Astrocyte (in vitro differentiated cells and primary cell): Measurements from ENCODE around the gene MLLT10. TPM values are rescaled to one million over a fixed set of nuclear protein-coding genes. Genes with fewer than 3 reads are reported as not detected.

ENCODE experiments used
- DNase-seq: peaks from one replicate; pipeline ENCODE4 v3.0.0-alpha.2; 2010; ENCODE audit warnings: low read depth
- FAIRE-seq: peaks from 2 replicates; lab custom pipeline; 2011; peaks lifted over from hg19 to GRCh38; lab: Jason Lieb, UNC
- H2AFZ ChIP-seq: 2 replicates; pipeline ENCODE4 v1.6.0; 2012; ENCODE audit warnings: low read depth, low read length, inconsistent platforms
- H3K27ac ChIP-seq: 2 replicates; pipeline ENCODE4 v1.5.1; 2011; ENCODE audit warnings: low read depth, low read length, inconsistent platforms
- H3K27me3 ChIP-seq: 2 replicates; pipeline ENCODE4 v1.6.0; 2011; ENCODE audit warnings: low read length, inconsistent platforms; ENCODE audit not compliant: insufficient read depth
- H3K36me3 ChIP-seq: 2 replicates; pipeline ENCODE4 v1.5.1; 2011; ENCODE audit warnings: low read length, inconsistent platforms; ENCODE audit not compliant: insufficient read depth
- H3K4me1 ChIP-seq: 2 replicates; pipeline ENCODE4 v1.5.1; 2011; ENCODE audit warnings: low read length, inconsistent platforms; ENCODE audit not compliant: insufficient read depth
- H3K4me2 ChIP-seq: 2 replicates; pipeline ENCODE4 v1.6.0; 2012; ENCODE audit warnings: low read length, inconsistent platforms
- H3K4me3 ChIP-seq: 2 replicates; pipeline ENCODE4 v1.5.1; 2011; ENCODE audit warnings: low read depth, mild to moderate bottlenecking, low read length, inconsistent platforms; ENCODE audit not compliant: insufficient read depth
- H3K79me2 ChIP-seq: 2 replicates; pipeline ENCODE4 v1.6.0; 2012; ENCODE audit warnings: mild to moderate bottlenecking, low read length, inconsistent platforms; ENCODE audit not compliant: insufficient read depth
- H3K9ac ChIP-seq: 2 replicates; pipeline ENCODE4 v1.6.0; 2012; ENCODE audit warnings: mild to moderate bottlenecking, low read length, inconsistent platforms
- H3K9me3 ChIP-seq: 2 replicates; pipeline ENCODE4 v1.5.1; 2012; ENCODE audit warnings: low read depth, mild to moderate bottlenecking, low read length, inconsistent platforms; ENCODE audit not compliant: insufficient read depth
- H4K20me1 ChIP-seq: 2 replicates; pipeline ENCODE4 v1.6.0; 2012; ENCODE audit warnings: low read length, inconsistent platforms; ENCODE audit not compliant: insufficient read depth
- H3K27ac Mint-ChIP-seq: one replicate; pipeline ENCODE4 v1.8.0; 2021; ENCODE audit warnings: mild to moderate bottlenecking, mixed read lengths; ENCODE audit not compliant: unreplicated experiment
- H3K27me3 Mint-ChIP-seq: one replicate; pipeline ENCODE4 v1.8.0; 2021; ENCODE audit warnings: low read depth, mixed read lengths; ENCODE audit not compliant: unreplicated experiment
- H3K36me3 Mint-ChIP-seq: one replicate; pipeline ENCODE4 v1.8.0; 2021; ENCODE audit warnings: low read depth, mixed read lengths; ENCODE audit not compliant: unreplicated experiment
- H3K4me1 Mint-ChIP-seq: one replicate; pipeline ENCODE4 v1.8.0; 2021; ENCODE audit warnings: low read depth, mixed read lengths; ENCODE audit not compliant: unreplicated experiment
- H3K4me3 Mint-ChIP-seq: one replicate; pipeline ENCODE4 v1.8.0; 2021; ENCODE audit warnings: mild to moderate bottlenecking, moderate library complexity, mixed read lengths; ENCODE audit not compliant: unreplicated experiment
- H3K9me3 Mint-ChIP-seq: one replicate; pipeline ENCODE4 v1.8.0; 2021; ENCODE audit warnings: mild to moderate bottlenecking, mixed read lengths; ENCODE audit not compliant: unreplicated experiment
- EZH2 ChIP-seq: IDR thresholded peaks from 2 replicates; pipeline ENCODE4 v1.6.1; 2012; ENCODE audit warnings: mild to moderate bottlenecking, low read length, inconsistent platforms; ENCODE audit not compliant: insufficient read depth
- total RNA-seq: library from RNA; stranded (reverse); gene quantifications from 2 replicates; pipeline ENCODE4 v1.2.1, GENCODE V29; 2021
- TF ChIP-seq, protein P1 (sequence below): IDR thresholded peaks from 2 replicates; pipeline ENCODE4 v1.5.1; 2011; ENCODE audit warnings: low read depth, mild to moderate bottlenecking, inconsistent platforms, low read length, moderate library complexity; ENCODE audit not compliant: insufficient read depth

The MLLT10 gene
- total RNA-seq, 1 donor from 2014 or later = 46.9 TPM

DNA sequence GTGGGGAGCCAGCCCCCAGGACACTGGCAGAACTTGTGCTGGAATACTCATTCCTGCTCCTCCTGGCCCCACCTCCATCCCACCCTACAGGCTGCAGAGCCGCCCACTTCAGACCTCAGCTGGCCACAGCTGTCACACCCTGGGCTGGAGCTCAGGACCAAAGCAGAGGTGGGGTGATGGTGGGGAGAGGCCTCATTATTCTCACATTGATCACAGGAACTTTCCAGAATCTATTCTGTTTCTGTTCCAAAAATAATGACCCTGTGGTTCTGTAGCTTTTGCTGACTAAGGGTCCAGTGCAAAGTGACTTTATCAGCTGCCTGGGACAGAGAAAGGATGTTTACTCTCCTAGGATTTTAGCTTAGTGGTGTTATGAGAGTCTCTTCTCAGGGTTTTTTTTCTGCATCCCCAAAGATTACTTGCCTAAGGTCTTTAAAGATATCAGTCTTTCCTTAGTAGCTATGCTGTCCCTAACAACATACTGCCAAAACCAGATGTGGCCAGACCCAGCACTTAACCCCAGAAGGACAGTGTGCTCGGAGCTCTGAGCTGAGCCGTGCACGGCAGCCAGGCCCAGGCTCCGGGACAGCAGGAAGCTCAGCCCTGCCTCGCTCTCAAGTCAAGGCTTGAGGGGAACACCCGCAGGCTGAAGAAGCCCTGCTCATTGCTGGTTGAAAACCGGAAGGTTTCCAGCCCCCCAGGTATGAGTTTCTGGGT is 223.3 kb downstream of the MLLT10 start:
- no peaks in the 10 kb centered on the region for H3K4me1 ChIP-seq
- no peak overlapping the region for H3K27ac ChIP-seq
- no peaks in the 10 kb centered on the region for H3K27me3 ChIP-seq
- Mint-ChIP-seq H3K36me3 (peaks cover 15% of the 10 kb centered on the region), H3K27ac (no peak overlapping the region), H3K27me3 (no peaks in the 10 kb centered on the region), H3K9me3 (no peaks in the 10 kb centered on the region), H3K4me3 (no peak overlapping the region), H3K4me1 (peaks cover 6% of the 10 kb centered on the region)
- no peak for FAIRE-seq
- no peak for DNase-seq
- TF ChIP-seq EZH2 = no peak
- TF ChIP-seq, protein P1, sequence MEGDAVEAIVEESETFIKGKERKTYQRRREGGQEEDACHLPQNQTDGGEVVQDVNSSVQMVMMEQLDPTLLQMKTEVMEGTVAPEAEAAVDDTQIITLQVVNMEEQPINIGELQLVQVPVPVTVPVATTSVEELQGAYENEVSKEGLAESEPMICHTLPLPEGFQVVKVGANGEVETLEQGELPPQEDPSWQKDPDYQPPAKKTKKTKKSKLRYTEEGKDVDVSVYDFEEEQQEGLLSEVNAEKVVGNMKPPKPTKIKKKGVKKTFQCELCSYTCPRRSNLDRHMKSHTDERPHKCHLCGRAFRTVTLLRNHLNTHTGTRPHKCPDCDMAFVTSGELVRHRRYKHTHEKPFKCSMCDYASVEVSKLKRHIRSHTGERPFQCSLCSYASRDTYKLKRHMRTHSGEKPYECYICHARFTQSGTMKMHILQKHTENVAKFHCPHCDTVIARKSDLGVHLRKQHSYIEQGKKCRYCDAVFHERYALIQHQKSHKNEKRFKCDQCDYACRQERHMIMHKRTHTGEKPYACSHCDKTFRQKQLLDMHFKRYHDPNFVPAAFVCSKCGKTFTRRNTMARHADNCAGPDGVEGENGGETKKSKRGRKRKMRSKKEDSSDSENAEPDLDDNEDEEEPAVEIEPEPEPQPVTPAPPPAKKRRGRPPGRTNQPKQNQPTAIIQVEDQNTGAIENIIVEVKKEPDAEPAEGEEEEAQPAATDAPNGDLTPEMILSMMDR = no peak
- no peak overlapping the region for H3K4me3 ChIP-seq
- no peak overlapping the region for H3K9ac ChIP-seq
- no peaks in the 10 kb centered on the region for H3K79me2 ChIP-seq
- no peak overlapping the region for H2AFZ ChIP-seq
- H4K20me1 ChIP-seq = no peaks in the 10 kb centered on the region
- H3K9me3 ChIP-seq = no peaks in the 10 kb centered on the region
- no peak overlapping the region for H3K4me2 ChIP-seq
- H3K36me3 ChIP-seq = peaks cover 2% of the 10 kb centered on the region

DNA sequence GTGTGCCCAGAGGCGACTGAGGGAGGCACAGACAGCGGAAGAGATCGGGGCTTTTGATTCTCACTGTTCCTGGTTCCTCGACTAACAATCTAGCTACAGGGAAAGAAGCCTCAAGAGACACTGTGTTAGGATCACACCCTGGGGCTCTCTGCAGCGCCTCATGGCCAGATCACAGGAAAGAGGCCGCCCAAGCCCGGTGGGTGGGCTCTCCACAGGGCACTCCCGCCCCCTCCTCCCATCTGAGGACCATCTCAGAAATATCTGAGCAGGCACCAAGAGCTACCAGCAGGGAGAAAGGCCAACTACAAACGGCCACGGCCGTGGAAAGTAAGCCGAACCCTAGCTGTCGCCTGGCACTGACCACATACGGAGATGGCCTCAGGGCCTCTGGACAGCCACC is 224.2 kb downstream of the MLLT10 start:
- Histone ChIP-seq H3K4me3 (no peak overlapping the region), H3K4me1 (no peaks in the 10 kb centered on the region), H3K36me3 (peaks cover 2% of the 10 kb centered on the region), H3K27ac (no peak overlapping the region), H3K9me3 (no peaks in the 10 kb centered on the region), H4K20me1 (no peaks in the 10 kb centered on the region), H3K9ac (no peak overlapping the region), H3K27me3 (no peaks in the 10 kb centered on the region), H3K4me2 (no peak overlapping the region), H3K79me2 (no peaks in the 10 kb centered on the region), H2AFZ (no peak overlapping the region)
- Mint-ChIP-seq H3K4me3 (no peak overlapping the region), H3K27me3 (no peaks in the 10 kb centered on the region), H3K36me3 (peaks cover 15% of the 10 kb centered on the region), H3K27ac (no peak overlapping the region), H3K9me3 (no peaks in the 10 kb centered on the region), H3K4me1 (peaks cover 6% of the 10 kb centered on the region)
- TF ChIP-seq, protein P1 = no peak
- TF ChIP-seq EZH2 = no peak
- FAIRE-seq (no peak), DNase-seq (no peak)

DNA sequence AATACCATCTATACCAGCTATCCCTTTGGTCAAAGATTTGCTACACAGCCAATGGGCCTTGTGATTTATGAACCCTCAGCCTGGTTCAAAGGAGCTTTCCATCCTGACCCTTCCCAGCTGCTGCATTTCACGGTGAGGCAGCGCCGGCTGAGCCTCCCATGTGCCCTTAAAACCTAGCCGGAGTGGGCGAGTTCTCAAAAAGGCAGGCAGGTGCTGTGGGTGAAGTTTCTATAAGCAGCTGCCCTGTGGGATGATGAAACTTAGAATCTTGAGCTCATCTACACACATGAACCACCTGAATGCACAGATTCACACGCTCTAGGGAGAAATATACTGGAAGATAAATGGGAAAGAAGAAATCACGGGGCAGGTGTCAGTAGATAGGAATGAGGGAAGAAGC is 224.7 kb downstream of the MLLT10 start:
- H3K4me3 Mint-ChIP-seq = no peak overlapping the region
- H3K36me3 ChIP-seq = peaks cover 4% of the 10 kb centered on the region
- no peak overlapping the region for H3K27ac Mint-ChIP-seq
- H3K4me2 ChIP-seq = no peak overlapping the region
- no peak overlapping the region for H2AFZ ChIP-seq
- no peaks in the 10 kb centered on the region for H4K20me1 ChIP-seq
- no peaks in the 10 kb centered on the region for H3K4me1 ChIP-seq
- H3K9ac ChIP-seq = no peak overlapping the region
- DNase-seq = no peak
- no peak overlapping the region for H3K27ac ChIP-seq
- H3K4me3 ChIP-seq = no peak overlapping the region
- no peaks in the 10 kb centered on the region for H3K27me3 ChIP-seq
- no peaks in the 10 kb centered on the region for H3K9me3 ChIP-seq
- no peaks in the 10 kb centered on the region for H3K79me2 ChIP-seq
- no peaks in the 10 kb centered on the region for H3K9me3 Mint-ChIP-seq
- H3K4me1 Mint-ChIP-seq = peaks cover 6% of the 10 kb centered on the region
- peaks cover 12% of the 10 kb centered on the region for H3K36me3 Mint-ChIP-seq
- no peaks in the 10 kb centered on the region for H3K27me3 Mint-ChIP-seq
- TF ChIP-seq EZH2 = no peak
- no peak for FAIRE-seq
